NCI-H2227 (cell line): ENCODE measurements around the gene HK3.
"Not testable (repeated sequence)": the region's sequence is repeated elsewhere in the genome, so short reads cannot be mapped to it uniquely, and the experiment has no call there.

Experiments
- DNase-seq: peaks from one replicate; lab custom pipeline; 2025; ENCODE audit not compliant: unreplicated experiment; lab: John Stamatoyannopoulos, UW

HK3 gene

DNA sequence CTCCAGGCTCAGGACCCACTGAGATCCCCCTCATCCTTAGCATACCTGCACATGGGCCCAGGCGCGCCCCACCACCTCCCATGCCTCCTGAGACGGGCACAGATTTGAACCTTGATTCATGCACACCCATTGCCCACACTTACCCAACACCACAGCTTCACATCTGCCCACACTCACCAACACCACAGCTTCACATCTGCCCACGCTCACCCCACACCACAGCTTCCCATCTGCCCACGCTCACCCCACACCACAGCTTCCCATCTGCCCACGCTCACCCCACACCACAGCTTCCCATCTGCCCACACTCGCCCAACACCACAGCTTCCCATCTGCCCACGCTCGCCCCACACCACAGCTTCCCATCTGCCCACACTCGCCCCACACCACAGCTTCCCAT lies 28.5 kb downstream of the HK3 start:
- DNase-seq: not testable (repeated sequence)

DNA sequence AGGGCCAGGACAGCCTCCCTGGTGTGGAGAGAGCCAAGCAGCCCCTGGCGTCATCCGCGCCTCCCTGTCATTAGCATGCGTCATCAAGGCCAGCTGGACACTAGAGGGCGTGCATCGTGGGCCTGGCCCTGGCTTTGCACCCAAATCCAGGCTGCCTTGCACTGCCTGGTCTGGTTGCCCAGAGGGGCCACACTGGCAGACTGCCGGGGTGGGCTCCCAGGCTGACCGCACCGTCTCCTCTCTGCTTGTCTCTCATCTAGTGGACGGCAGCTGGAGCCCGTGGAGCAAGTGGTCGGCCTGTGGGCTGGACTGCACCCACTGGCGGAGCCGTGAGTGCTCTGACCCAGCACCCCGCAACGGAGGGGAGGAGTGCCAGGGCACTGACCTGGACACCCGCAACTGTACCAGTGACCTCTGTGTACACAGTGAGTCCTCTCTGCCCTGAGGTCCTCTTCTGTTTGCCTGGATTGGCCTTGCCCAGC lies 29.0 kb downstream of the HK3 start:
- DNase-seq: no peak

DNA sequence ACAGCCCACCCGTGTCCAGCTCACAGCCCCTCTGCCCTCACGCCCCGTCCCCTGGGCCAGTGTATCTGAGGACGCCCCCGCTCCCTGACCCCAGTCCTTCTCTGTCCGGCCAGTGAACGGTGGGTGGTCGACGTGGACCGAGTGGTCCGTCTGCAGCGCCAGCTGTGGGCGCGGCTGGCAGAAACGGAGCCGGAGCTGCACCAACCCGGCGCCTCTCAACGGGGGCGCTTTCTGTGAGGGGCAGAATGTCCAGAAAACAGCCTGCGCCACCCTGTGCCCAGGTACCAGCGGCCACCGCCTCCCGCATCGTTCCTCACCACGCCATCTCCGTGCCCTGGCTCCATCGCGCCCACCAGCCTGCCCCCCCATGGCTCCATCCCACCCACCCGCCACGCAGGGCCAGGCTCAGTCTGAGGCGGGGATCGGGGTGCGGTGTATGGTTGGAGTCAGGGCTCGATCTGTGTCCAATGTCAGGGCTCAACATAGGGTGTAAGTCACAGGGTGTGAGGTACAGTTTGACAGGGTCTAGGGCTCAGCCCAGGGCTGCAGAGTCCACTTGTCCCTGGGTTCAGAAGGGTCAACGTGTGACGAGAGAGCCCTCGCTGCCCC lies 29.5 kb downstream of the HK3 start:
- DNase-seq: no peak

DNA sequence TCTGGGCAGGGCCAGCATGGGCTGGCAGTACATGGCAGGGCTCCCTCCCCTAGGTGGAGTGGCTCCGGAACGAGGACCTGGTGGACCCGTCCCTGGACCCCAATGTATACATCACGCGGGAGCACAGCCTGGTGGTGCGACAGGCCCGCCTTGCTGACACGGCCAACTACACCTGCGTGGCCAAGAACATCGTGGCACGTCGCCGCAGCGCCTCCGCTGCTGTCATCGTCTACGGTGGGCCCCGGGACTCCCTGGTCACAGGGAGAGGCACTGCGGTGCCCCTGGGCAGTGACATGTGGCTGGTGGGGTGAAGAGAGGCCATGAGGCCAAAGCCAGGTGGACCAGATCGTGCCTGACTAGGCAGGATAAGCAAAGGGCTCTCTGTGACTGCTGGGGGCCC lies 30.4 kb downstream of the HK3 start:
- DNase-seq: no peak

DNA sequence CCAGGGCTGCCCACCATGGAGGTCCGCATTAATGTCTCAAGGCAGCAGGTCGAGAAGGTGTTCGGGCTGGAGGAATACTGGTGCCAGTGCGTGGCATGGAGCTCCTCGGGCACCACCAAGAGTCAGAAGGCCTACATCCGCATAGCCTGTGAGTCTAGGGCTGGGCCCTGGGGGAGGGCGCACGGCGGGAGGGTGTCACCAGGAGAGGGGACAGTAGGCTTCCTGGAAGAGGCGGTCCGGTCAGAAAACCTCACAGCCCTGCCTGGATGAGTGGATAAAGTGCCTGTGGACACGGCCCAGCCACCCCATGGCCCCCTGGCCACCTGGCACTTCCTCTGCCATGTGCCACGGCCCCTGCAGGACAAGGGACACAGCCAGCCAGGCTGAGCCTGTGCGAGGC lies 31.0 kb downstream of the HK3 start:
- no peak for DNase-seq

DNA sequence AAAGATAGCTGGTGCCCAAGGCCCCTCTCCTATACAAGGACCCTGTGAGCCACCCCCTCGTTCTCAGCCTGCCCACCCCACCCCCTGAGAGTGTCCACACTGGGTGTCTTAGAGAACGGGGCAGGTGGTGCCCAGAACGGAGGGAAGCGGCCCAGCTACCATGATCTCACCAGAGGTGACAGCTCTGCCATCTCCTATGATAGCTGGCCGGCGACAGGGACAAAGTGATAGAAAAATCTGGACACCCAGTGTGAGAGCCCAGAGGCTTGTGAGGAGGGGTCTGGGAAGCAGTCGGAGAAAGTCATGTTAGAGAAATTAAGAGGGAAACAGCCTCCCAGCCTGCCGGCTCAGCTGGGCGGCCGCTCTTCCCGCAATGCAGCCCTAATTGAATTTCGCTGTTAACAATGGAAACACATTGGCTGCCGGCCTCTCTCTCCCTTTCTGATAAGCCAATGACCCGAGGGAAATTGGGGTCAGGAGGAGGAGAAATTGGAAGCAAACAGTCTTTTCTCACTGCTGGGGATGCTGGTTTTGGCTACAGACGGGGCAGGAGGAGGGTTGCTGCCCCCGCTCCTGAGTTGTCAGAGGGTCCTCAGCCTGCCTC lies 32.3 kb downstream of the HK3 start:
- DNase-seq: peak; percentile 79

DNA sequence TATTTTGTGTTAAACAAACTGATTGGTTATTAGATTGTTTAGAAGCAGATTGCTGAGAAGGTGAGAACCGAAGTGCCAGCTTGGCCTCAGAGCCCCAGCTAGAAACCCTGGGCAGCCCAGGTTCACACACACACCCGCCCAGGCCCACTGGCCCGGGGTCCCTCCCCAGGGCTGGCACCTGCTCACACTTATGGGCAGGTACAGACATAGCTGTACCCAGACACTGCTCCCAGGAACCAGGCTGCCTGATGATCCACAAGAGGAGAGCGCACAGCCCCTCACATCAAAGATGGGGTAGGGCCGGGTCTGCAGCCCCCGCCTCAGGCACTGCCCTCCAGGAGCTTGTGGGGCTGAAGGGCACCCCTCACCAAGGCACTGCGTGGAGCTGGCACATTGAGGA lies 33.2 kb downstream of the HK3 start:
- DNase-seq: no peak

DNA sequence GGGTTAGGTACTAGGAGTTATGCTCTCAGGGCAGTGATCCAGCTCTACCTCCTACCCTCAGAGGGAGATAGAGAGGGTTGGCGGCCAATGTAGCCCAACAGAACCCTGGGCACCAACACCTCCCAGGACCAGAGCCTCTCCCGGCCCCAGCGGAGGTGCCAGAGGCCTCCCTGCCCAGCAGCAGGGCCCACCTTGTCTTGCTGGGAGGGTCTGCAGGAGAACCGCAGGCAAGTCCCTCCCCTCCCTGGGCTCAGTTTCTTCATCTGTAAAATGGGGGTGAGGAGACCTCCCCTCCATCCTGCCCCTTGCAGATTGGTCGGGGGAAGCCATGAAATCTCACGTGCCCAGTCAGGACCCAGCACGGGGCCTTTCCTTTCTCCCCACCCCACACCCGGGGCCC lies 34.4 kb downstream of the HK3 start:
- DNase-seq: no peak

DNA sequence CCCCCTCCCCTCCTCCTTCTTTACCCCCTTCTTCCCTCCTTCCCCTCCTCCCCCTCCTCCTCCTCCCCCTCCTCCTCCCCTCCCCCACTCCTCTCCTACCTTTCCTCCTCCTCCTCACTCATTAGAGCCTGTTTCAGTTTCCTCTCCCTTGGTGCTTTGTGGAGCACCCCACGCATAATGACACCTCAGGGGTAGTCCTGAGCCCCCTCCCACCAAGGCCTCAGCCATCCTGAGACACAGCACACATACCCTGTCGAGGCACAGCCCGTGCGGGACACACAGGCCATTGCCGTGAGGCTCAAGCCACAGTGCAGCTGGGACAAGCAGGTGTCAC lies 35.4 kb downstream of the HK3 start:
- DNase-seq: no peak

DNA sequence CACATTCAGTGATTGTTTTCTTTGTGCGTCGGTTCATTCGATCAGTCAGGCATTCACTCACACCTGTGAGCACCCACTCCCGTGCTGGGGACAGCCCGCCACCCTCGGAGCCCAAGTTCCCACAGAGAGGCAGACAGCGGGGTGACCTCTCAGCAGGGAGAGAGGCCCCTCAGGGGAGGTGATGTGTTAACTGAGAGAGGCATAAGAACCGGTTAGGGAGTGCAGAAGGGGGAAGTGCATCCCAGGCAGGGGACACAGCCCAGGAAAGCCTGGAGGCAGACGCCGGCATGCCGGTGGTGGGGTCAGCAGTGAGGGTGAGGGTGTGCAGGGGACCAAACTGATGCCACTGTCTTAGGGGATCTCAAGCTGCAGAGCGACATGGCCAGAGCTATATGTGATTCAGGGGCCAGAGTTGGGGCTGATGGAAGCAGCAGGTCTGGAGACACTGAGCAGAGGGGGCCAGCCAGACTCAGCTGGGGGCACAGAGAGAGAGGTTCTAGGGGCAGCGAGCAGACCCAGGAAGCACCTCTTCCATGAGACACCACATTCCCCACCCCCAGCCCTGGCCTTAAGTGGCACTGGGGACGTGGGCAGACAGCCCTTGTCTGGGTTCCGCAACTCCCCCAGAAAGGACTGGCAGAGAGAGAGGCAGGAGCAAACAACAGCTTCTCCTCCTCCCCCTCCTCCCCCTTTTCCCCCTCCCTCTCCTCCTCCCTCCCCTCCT lies 35.9 kb downstream of the HK3 start:
- no peak for DNase-seq

DNA sequence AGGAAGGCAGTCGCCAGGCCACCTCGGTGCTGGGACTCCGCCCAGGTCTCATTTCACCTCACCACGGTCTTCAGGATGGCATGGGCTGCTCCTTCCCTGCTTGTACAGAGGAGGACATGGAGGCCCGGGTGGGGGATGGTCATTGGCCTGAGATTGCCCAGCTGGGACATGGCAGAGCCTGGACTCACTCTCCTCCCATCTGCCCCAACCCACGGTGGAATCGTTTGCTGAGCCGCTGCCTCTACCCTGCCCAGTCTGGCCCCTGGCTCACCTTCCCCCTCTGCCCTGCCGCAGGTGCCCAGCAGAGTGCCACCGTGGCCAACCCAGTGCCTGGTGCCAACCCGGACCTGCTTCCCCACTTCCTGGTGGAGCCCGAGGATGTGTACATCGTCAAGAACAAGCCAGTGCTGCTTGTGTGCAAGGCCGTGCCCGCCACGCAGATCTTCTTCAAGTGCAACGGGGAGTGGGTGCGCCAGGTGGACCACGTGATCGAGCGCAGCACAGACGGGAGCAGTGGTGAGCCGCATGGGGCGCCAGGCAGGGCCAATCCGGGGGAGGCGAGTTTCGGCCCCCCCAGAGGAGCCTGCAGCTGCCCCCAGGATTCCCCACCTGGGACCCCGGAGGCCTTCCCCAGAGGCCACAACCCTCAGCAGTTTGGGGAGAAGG lies 36.7 kb downstream of the HK3 start:
- no peak for DNase-seq

DNA sequence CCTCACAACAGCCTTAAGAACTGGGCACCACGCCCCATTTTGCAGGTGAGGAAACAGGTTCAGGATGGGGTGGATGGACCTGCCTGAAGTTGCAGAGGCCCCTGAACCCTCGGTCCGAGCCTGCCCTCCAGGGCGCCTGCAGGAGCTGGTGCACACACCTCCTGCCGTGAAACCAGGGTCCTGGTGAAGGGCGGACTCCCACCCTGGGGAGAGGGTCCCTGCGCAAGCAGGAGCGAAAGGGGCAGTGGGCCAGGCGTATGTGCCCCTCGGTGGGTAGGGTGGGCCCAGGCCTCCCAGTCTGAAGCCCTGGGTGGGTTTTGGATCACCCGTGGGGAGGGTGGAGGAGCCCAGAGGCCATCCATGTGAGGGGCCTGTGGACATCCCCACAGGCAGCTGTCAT lies 37.9 kb downstream of the HK3 start:
- DNase-seq: no peak

DNA sequence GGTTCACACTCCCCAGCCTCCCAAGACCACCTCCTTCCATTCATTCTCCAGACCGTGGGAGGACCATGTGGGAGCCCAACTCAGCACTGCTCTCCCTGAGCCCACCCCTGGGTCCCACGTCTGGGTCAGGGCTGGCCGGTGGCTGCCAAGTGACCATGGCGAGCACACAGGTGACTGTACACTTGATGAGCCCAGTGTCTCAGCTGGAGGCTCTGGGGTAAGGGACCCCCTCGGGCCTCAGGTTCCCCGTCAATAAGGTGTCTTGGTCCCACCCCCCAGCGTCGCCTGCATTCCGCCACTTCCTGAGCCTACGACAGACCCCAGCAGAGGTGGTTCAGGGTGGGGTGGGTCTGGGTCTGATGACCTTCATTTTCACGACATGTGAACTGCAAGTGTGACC lies 38.8 kb downstream of the HK3 start:
- no peak for DNase-seq

DNA sequence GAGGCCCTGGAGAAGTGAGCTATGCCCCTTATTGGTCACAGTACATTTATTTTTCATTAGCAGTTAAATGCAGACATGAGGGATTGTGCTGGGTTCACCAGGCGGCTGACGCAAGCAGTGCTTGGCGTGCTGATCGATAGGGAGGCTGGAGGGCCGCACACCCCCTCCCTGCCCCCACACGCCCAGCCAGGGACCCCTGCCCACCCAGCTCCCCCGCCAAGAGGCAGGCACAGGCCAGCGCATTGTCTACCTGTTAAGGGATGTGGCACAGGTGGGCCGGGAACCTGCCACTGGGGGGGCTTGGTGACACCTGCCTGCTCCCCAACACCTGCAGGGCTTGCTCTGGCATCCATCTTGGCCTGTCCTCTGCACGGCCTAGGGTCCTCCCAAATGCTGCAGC lies 39.2 kb downstream of the HK3 start:
- DNase-seq: no peak

DNA sequence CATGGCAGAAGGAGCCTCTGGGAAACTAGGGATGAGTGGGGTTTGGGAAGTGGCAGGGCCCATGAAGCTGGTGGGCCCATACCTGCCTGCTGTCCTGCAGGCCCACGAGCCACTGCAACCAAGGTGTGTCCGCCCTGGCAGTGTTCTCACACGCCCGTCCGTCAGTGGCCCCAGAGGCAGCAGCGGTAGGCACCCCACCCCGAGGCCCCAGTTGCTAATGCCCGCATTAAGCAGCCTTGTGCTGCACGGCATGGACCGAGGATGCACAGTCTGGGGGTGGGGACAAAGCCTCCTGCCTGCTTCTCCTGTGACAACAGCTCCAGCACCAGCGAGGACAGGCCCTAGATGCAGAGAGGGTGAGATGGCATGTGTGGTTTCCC lies 41.3 kb downstream of the HK3 start:
- no peak for DNase-seq

DNA sequence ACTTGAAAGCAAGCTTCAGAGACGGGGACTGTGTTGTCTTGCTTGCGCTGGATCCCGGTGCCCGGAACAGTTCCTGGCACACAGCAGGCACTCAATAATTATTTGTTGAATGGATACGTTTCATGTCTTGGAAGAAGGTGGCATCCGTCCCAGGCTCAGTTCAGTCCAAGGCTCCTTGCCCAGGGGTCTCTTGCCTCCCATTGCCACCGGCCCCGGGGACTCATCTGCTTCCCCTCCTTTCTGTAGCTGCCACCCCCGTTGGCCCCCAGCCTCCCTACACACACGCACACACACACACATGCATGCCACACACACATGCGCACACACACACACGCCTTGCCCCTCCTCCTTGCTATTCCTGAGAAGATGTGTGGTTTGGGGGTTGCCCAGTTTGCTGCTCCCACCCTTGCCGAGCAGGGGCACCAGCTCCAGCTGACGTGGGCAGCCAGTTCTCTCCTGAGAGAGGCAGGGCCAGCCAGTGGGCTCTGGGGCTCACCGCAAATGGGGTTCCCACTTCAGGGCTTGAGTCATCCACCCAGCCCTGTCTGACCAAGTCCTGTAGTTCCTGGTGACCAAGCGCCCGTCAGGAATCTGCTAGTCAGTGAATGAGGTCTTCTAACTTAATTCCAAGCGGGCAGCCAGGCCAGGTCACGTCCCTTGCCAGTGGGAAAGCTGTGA lies 41.8 kb downstream of the HK3 start:
- no peak for DNase-seq

DNA sequence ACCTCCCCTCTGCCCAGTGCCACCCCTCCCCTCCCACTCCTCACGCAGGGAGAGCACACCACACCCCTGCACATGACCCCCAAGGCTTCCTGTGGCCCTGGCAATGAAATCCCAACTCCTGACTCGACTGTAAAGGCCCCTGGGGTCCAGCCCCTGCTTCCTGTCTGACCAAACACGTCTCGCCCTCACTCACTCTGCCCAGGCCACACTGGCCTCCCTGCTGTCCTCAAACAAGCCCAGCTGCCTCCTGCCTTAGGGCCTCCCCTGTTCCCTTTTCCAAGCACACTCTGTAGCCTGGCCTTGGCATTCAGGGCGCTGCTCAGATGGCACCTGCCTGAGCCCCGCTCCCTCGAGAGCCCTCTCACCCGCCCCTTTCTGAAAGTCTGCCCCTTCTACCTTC lies 42.4 kb downstream of the HK3 start:
- no peak for DNase-seq

DNA sequence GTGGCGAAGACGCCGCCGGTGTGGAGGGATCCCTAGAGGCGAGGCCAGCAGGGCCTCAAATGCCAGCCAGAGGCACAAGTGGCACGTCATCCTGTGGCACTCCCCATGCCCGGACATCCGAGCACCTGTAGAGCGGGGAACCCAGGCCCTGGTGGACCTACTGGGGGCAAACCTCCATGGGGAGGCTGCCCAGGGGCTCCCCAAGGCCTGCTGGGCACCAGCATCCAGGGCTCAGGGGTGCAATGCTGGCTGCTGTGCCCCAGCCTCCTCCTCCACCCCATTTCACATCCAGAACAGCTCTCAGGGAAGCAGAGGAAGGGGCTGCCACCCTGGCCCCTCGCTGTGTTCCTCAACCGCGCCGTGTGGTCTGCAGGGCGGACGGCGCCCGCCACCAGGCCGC lies 43.5 kb downstream of the HK3 start:
- DNase-seq: no peak

DNA sequence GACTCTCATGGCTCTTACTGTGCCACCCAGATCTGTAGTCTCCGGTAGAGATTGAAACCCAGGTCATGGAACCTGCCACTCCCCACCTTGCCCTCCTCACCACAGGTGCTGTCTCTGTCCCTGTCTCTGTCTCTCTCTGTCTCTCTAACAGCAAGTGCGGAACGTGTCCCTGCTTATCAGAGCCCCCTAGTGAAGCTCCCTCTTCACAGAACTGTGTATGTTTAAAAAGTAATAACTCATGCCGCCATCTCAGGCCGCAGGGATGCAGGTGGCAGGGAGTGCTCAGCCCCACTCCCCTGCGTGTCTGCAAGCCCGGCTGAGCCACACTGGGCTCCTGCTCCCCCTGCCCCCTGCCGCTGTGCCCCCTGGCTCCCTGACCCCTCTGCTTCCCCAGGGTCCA lies 45.0 kb downstream of the HK3 start:
- no peak for DNase-seq

DNA sequence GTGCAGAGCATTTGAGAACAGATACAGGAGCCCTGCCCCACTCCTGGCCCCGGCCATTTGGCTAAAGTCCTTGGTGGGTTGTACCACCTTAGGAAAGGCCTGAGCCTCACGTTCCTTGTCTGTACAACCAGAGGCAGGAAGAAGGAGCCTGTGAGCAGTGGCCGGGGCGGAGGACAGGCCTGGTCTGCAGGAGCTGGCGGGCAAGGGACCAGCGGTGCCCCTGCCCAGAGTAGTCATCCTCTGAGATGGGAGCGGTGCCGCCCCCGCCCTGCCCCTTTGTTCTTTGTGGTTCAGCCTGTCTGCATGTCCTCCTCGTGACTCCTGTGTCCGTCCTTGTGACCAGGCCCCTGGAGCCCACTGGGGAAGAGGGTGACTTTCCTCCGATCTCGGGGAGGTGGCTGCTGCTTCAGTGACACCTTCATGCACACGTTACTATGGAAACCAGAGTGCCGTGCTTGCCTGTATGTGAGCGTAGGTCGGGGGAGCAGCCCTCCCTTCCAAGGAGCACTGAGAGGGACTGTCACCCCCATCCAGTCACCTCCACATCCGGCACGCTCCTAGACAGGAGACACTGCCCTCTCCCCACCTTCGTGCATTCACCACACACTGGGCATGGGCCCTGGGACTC lies 45.9 kb downstream of the HK3 start:
- no peak for DNase-seq
